Left lung (tissue), 10 donors: ENCODE data around the gene GAPDHS. TPM values are rescaled to one million over a fixed set of nuclear protein-coding genes. Genes with fewer than 3 reads are reported as not detected.

Experiments used
- ATAC-seq: fragments of 200-7000 bp; cut with Tn5 transposase; one replicate; pipeline ENCODE4 v1.9.1; 2020; ENCODE audit warnings: moderate library complexity
- DNase-seq, 4 donors: peaks; one replicate each; pipeline ENCODE4 v3.0.0-alpha.2; 2013 to 2020
- H3K27ac ChIP-seq, 2 donors: fragments of 200-600 bp; sonication (generic) in 1 of 2; one replicate each; pipeline versions ENCODE4 v1.5.0 to v1.8.0; 2020 to 2021
- H3K27me3 ChIP-seq, 2 donors: fragments of 200-600 bp; sonication (generic) in 1 of 2; one replicate each; pipeline versions ENCODE4 v1.5.0 to v1.8.0; 2020 to 2021
- H3K36me3 ChIP-seq, 2 donors: fragments of 200-600 bp; sonication (generic) in 1 of 2; one replicate each; pipeline versions ENCODE4 v1.5.0 to v1.8.0; 2020 to 2021
- H3K4me1 ChIP-seq, 2 donors: fragments of 200-600 bp; one replicate each; pipeline ENCODE4 v1.8.0; 2021
- H3K4me3 ChIP-seq, 2 donors: fragments of 200-600 bp; sonication (generic) in 1 of 2; one replicate each; pipeline versions ENCODE4 v1.5.0 to v1.8.0; 2020 to 2021; ENCODE audit warnings: mild to moderate bottlenecking in 1 of 2
- H3K9me3 ChIP-seq, 2 donors: fragments of 200-600 bp; sonication (generic) in 1 of 2; one replicate each; pipeline versions ENCODE4 v1.5.0 to v1.8.0; 2020 to 2021
- intact Hi-C, 2 donors: fragments of 100-400 bp; cut with DNase I; formaldehyde crosslinking; loops; one replicate each; pipeline versions ENCODE4 v1.11.2 to v1.14.2; 2022
- polyA plus RNA-seq, 6 donors: library from polyadenylated mRNA; unstranded; fragments of 120-200 nt; gene quantifications; one replicate each; pipeline ENCODE4 v1.2.1, GENCODE V29; 2013; ENCODE audit not compliant: insufficient read length in 6 of 6
- total RNA-seq, 2 donors: library from RNA; stranded (reverse); fragmentation: NEBNext Ultra II Directional; extraction: Animal tissue kit (Norgen Biotek cat#: 25700); gene quantifications; one replicate each; pipeline ENCODE4 v1.2.1, GENCODE V29; 2021
- TF ChIP-seq, protein P1 (sequence below), 2 donors: fragments of 200-600 bp; sonication (generic) in 1 of 2; IDR thresholded peaks; one replicate each; pipeline versions ENCODE4 v1.5.0 to v1.8.0; 2021; ENCODE audit warnings: antibody characterized with exemption in 2 of 2
- donor health status: DM: no; HTN: yes; CAD: no.
- donor health status: DM: no; HTN: no; CAD: no.

Gene GAPDHS
- total and polyA plus RNA-seq, 8 donors = not detected

- TF ChIP-seq, protein P1, sequence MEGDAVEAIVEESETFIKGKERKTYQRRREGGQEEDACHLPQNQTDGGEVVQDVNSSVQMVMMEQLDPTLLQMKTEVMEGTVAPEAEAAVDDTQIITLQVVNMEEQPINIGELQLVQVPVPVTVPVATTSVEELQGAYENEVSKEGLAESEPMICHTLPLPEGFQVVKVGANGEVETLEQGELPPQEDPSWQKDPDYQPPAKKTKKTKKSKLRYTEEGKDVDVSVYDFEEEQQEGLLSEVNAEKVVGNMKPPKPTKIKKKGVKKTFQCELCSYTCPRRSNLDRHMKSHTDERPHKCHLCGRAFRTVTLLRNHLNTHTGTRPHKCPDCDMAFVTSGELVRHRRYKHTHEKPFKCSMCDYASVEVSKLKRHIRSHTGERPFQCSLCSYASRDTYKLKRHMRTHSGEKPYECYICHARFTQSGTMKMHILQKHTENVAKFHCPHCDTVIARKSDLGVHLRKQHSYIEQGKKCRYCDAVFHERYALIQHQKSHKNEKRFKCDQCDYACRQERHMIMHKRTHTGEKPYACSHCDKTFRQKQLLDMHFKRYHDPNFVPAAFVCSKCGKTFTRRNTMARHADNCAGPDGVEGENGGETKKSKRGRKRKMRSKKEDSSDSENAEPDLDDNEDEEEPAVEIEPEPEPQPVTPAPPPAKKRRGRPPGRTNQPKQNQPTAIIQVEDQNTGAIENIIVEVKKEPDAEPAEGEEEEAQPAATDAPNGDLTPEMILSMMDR (IDR thresholded peaks at IDR 0.05) = no peak
- DNase-seq (no peak), ATAC-seq (no peak)
- Histone ChIP-seq H3K36me3 (peaks cover 0 to 7% of the 10 kb centered on the region in 2 donors), H3K4me3 (no peak overlapping the region), H3K9me3 (no peaks in the 10 kb centered on the region), H3K27ac (no peak overlapping the region), H3K4me1 (peaks cover 9 to 23% of the 10 kb centered on the region in 2 donors), H3K27me3 (no peaks in the 10 kb centered on the region)
- intact Hi-C loops = no loop called here
Measured at GRCh38 chr19:35543280-35544109, 10.2 kb downstream of the GAPDHS start.

DNA sequence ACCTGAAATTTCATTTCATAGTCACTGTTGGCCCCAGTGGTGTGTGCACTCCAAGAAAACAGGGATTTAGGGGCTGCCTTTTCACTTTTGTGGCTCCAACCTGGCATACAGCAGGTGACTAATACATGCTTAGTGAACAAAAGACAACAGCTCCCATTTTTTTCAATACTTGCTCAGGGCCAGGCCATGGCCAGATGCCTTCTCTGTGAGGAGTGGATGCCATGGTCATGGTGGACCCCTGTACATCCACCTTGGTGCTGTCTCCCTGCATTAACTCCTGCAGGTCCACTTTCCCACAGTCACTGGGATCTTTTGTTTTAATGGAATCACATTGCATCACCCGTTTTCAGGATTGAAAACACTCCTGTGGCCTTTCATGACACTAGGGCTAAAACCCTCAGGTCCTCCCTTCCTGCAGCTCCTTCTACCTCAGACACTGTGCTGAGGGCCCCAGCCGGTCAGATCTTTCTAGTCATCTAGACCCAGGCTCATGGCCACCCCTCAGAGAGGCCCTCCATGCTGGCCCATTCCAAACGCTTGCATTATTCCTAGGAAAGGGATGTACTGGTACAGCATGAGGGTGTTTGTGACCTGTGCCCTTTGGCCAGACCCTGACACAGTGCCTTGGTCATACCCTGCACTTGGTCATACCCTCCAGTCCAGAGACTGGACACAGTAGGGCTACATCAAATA is 11.0 kb downstream of the GAPDHS start:
- H3K4me1 ChIP-seq = peaks cover 9 to 23% of the 10 kb centered on the region in 2 donors
- peaks cover 0 to 7% of the 10 kb centered on the region in 2 donors for H3K36me3 ChIP-seq
- DNase-seq (no peak), ATAC-seq (no peak)
- peak overlapping the region in 1 of 2 donors; percentile 82 for H3K27ac ChIP-seq
- no peaks in the 10 kb centered on the region for H3K27me3 ChIP-seq
- H3K9me3 ChIP-seq = no peaks in the 10 kb centered on the region
- H3K4me3 ChIP-seq = peak overlapping the region; percentile 75 to 95
- TF ChIP-seq, protein P1 (IDR thresholded peaks at IDR 0.05) = no peak
- intact Hi-C loops = no loop called here

DNA sequence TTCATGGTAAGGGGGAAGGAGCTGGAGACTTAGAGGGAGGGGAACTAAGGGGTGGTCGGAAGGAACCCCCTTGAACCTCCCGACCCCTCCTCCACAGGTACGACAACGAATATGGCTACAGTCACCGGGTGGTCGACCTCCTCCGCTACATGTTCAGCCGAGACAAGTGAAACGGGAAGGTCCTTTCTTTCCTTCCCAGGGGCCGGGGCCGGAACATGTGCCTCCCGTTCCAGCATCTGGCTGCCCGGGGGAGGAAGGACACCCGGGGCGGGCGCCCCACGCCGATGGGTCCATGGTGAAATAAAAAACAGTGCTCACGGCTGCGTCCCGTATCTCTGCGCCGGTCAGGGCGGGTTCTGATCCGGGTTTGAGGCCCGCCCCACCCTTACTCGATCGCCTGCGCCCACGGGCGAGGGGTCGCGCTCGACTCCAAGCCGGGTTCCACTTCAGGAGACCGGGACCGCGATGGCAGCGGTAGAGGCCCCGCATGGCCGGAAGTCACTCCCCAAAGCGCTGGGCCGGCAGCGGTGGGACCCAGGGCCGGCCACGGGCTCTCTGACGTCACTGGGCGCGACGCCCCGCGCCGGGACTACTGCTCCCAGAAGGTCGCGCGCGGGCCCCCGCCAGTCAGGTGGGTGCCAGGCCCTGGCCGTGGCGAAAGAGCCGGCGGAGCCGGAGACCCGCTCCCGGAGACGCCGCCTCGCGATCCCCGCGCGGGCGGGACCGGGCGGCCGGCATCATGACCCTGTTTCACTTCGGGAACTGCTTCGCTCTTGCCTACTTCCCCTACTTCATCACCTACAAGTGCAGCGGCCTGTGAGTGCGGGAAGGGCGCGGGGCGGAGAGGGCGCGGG is 12.0 kb downstream of the GAPDHS start, which contains the start of gene TMEM147:
TMEM147 (plus strand) TSS at position 626 of the 854 bp plus-strand sequence; CDS start at position 740, 114 bp downstream.
- DNase-seq = peak; percentile 88 to 98 (median 94)
- Histone ChIP-seq H3K36me3 (peaks cover 0 to 7% of the 10 kb centered on the region in 2 donors), H3K27me3 (no peaks in the 10 kb centered on the region), H3K4me3 (peak within 1 kb of the TSS; percentile 75 to 95), H3K27ac (peak within 1 kb of the TSS; percentile 34 to 82), H3K9me3 (no peaks in the 10 kb centered on the region), H3K4me1 (peaks cover 9 to 23% of the 10 kb centered on the region in 2 donors)
- TF ChIP-seq, protein P1 (IDR thresholded peaks at IDR 0.05) = no peak
- intact Hi-C loops = no loop called here
- ATAC-seq = peak; percentile 98

GRCh38 chr19:35545855-35546381 is 12.7 kb downstream of the GAPDHS start:
- H3K36me3 ChIP-seq = peaks cover 0 to 10% of the 10 kb centered on the region in 2 donors
- H3K27ac ChIP-seq = peak overlapping the region; percentile 34 to 82
- H3K9me3 ChIP-seq = no peaks in the 10 kb centered on the region
- TF ChIP-seq, protein P1 (IDR thresholded peaks at IDR 0.05) = no peak
- H3K4me3 ChIP-seq = peak overlapping the region; percentile 75 to 95
- peak; percentile 51 for ATAC-seq
- DNase-seq = no peak
- H3K27me3 ChIP-seq = no peaks in the 10 kb centered on the region
- intact Hi-C loops = no loop called here
- H3K4me1 ChIP-seq = peaks cover 9 to 23% of the 10 kb centered on the region in 2 donors
